GM19043 (cell line): ENCODE measurements around the gene FUOM.

Experiments
- ATAC-seq: cut with Tn5 transposase; IDR thresholded peaks from one replicate; pipeline ENCODE4 v1.9.1; 2021; ENCODE audit warnings: low read depth; ENCODE audit not compliant: unreplicated experiment

The FUOM gene

GRCh38 chr10:133316266-133316665 is 41.6 kb downstream of the FUOM start:
- no peak for ATAC-seq

- ATAC-seq = no peak
These were observed 42.0 kb downstream of the FUOM start for GRCh38 chr10:133315847-133316246.

- ATAC-seq = no peak
These were observed 42.9 kb downstream of the FUOM start for GRCh38 chr10:133314911-133315310.

GRCh38 chr10:133313192-133313591 is 44.6 kb downstream of the FUOM start:
- no peak for ATAC-seq

GRCh38 chr10:133312769-133313145 is 45.1 kb downstream of the FUOM start:
- ATAC-seq = no peak

- ATAC-seq = no peak
These were observed 45.6 kb downstream of the FUOM start for GRCh38 chr10:133312016-133312768.

GRCh38 chr10:133311570-133311969 is 46.2 kb downstream of the FUOM start:
- no peak for ATAC-seq

- no peak for ATAC-seq
These were observed 47.0 kb downstream of the FUOM start for GRCh38 chr10:133310789-133311188.

- no peak for ATAC-seq
These were observed 47.4 kb downstream of the FUOM start for GRCh38 chr10:133310399-133310755.

GRCh38 chr10:133309720-133310398 is 48.0 kb downstream of the FUOM start:
- ATAC-seq = no peak

GRCh38 chr10:133309100-133309719 is 48.6 kb downstream of the FUOM start:
- peak; percentile 58 for ATAC-seq

- ATAC-seq = peak; percentile 80
These were observed 49.3 kb downstream of the FUOM start, which contains the start of the genes TUBGCP2 and ZNF511 for GRCh38 chr10:133308421-133309099. TSS of gene TUBGCP2 (minus strand) at chr10:133308872. CDS start at chr10:133302941, 5,931 bp downstream. TSS of gene ZNF511 (plus strand) at chr10:133308914. CDS start at chr10:133308944, 30 bp downstream.

GRCh38 chr10:133307776-133308420 is 49.9 kb downstream of the FUOM start:
- peak; percentile 41 for ATAC-seq

- ATAC-seq = no peak
These were observed 50.9 kb downstream of the FUOM start for GRCh38 chr10:133306941-133307379.

- no peak for ATAC-seq
These were observed 51.7 kb downstream of the FUOM start for GRCh38 chr10:133306097-133306476.
